Stomach (tissue), 4 donors: Measurements from ENCODE around the gene FBXL7.

Experiments
- CTCF ChIP-seq, 7 experiments: fragments of 450-650 bp in 4 of 7; fragments of 200-600 bp in 3 of 7; sonication (generic) in 3 of 7; IDR thresholded peaks; one replicate each; pipeline ENCODE4 v1.5.1; 2016 to 2019; ENCODE audit warnings: antibody characterized with exemption in 7 of 7, control low read depth in 2 of 7, mild to moderate bottlenecking in 1 of 7
- POLR2A ChIP-seq, 4 donors: fragments of 450-650 bp; IDR thresholded peaks; one replicate each; pipeline ENCODE4 v1.6.1; 2016; ENCODE audit warnings: antibody characterized with exemption in 4 of 4, control low read depth in 2 of 4, mild to moderate bottlenecking in 1 of 4, moderate library complexity in 1 of 4
- POLR2AphosphoS5 ChIP-seq, 3 donors: sonication (generic); formaldehyde crosslinking; IDR thresholded peaks; one replicate each; pipeline ENCODE4 v1.6.1; 2016; ENCODE audit warnings: antibody characterized with exemption in 3 of 3

GRCh38 chr5:15558240-15558639 is 58.3 kb downstream of the FBXL7 start:
- TF ChIP-seq POLR2A (IDR thresholded peaks at IDR 0.05): no peak
- no peak for TF ChIP-seq CTCF (IDR thresholded peaks at IDR 0.05)
- no peak for TF ChIP-seq POLR2AphosphoS5 (IDR thresholded peaks at IDR 0.05)
